T-helper 2 cell treated with Interferon-gamma antibody and Interleukin-4, amounts not matched to agents 5 μg/mL and 100 μg/mL, for 36 hours (primary cell): Measurements from ENCODE around the gene MSMB.
"Not testable (repeated sequence)": the region's sequence is repeated elsewhere in the genome, so short reads cannot be mapped to it uniquely, and the experiment has no call there.

Experiments used
- DNase-seq: peaks from one replicate; pipeline ENCODE4 v3.0.0; 2021; ENCODE audit warnings: low spot score
- H3K27ac Mint-ChIP-seq: one replicate; pipeline ENCODE4 v1.8.0; 2021; ENCODE audit warnings: mild to moderate bottlenecking, mixed read lengths
- H3K27me3 Mint-ChIP-seq: one replicate; pipeline ENCODE4 v1.8.0; 2021; ENCODE audit warnings: low read depth, mixed read lengths
- H3K36me3 Mint-ChIP-seq: one replicate; pipeline ENCODE4 v1.8.0; 2021; ENCODE audit warnings: low read depth, mixed read lengths
- H3K4me1 Mint-ChIP-seq: one replicate; pipeline ENCODE4 v1.8.0; 2021; ENCODE audit warnings: low read depth, mixed read lengths
- H3K4me3 Mint-ChIP-seq: one replicate; pipeline ENCODE4 v1.8.0; 2022; ENCODE audit warnings: mild to moderate bottlenecking, moderate library complexity, mixed read lengths
- H3K9me3 Mint-ChIP-seq: one replicate; pipeline ENCODE4 v1.8.0; 2021; ENCODE audit warnings: mixed read lengths

MSMB gene

GRCh38 chr10:45997994-45998763, 47.9 kb downstream of the MSMB start:
- Mint-ChIP-seq H3K27ac (no peak overlapping the region), H3K27me3 (no peaks in the 10 kb centered on the region), H3K9me3 (no peaks in the 10 kb centered on the region), H3K4me3 (no peak overlapping the region), H3K36me3 (peaks cover 54% of the 10 kb centered on the region), H3K4me1 (no peaks in the 10 kb centered on the region)
- DNase-seq = no peak

GRCh38 chr10:45997557-45997956, 48.5 kb downstream of the MSMB start:
- Mint-ChIP-seq H3K4me3 (no peak overlapping the region), H3K27ac (peak overlapping the region; percentile 38), H3K36me3 (peaks cover 57% of the 10 kb centered on the region), H3K27me3 (no peaks in the 10 kb centered on the region), H3K4me1 (no peaks in the 10 kb centered on the region), H3K9me3 (no peaks in the 10 kb centered on the region)
- DNase-seq = no peak

GRCh38 chr10:45985590-45985989, 60.5 kb downstream of the MSMB start:
- DNase-seq, H3K27ac Mint-ChIP-seq, H3K27me3 Mint-ChIP-seq, H3K4me1 Mint-ChIP-seq, H3K4me3 Mint-ChIP-seq, H3K9me3 Mint-ChIP-seq: not testable (repeated sequence)
- H3K36me3 Mint-ChIP-seq = peaks cover 27% of the 10 kb centered on the region

GRCh38 chr10:45984473-45984872, 61.6 kb downstream of the MSMB start:
- H3K4me1 Mint-ChIP-seq, H3K27me3 Mint-ChIP-seq, DNase-seq, H3K4me3 Mint-ChIP-seq, H3K9me3 Mint-ChIP-seq, H3K27ac Mint-ChIP-seq: not testable (repeated sequence)
- peaks cover 27% of the 10 kb centered on the region for H3K36me3 Mint-ChIP-seq

- H3K4me3 Mint-ChIP-seq, H3K27ac Mint-ChIP-seq, H3K4me1 Mint-ChIP-seq, H3K9me3 Mint-ChIP-seq, H3K27me3 Mint-ChIP-seq: not testable (repeated sequence)
- H3K36me3 Mint-ChIP-seq = peaks cover 25% of the 10 kb centered on the region
- DNase-seq = peak; percentile 15
Observed at GRCh38 chr10:45983538-45984186, 62.4 kb downstream of the MSMB start.
